GM21529 (cell line): ENCODE data around the gene TNPO2.
"Not testable (repeated sequence)": the region's sequence is repeated elsewhere in the genome, so short reads cannot be mapped to it uniquely, and the experiment has no call there.

Experiments used
- ATAC-seq: cut with Tn5 transposase; IDR thresholded peaks from one replicate; pipeline ENCODE4 v1.9.1; 2021; ENCODE audit not compliant: unreplicated experiment

The TNPO2 gene

GRCh38 chr19:12678039-12678438 lies 45.7 kb downstream of the TNPO2 start:
- ATAC-seq, result not testable (repeated sequence)

- ATAC-seq, result no peak
Observed at GRCh38 chr19:12676928-12677327, 46.8 kb downstream of the TNPO2 start.

GRCh38 chr19:12676384-12676792 lies 47.3 kb downstream of the TNPO2 start:
- no peak for ATAC-seq

GRCh38 chr19:12675940-12676339 lies 47.8 kb downstream of the TNPO2 start:
- no peak for ATAC-seq

GRCh38 chr19:12675399-12675798 lies 48.3 kb downstream of the TNPO2 start:
- ATAC-seq, result no peak

GRCh38 chr19:12672744-12673143 lies 51.0 kb downstream of the TNPO2 start:
- no peak for ATAC-seq

GRCh38 chr19:12670159-12670928 lies 53.4 kb downstream of the TNPO2 start:
- ATAC-seq, result no peak

- ATAC-seq, result peak; percentile 38
Observed at GRCh38 chr19:12669270-12670158, 54.2 kb downstream of the TNPO2 start.

- ATAC-seq, result no peak
Observed at GRCh38 chr19:12668932-12669269, 54.8 kb downstream of the TNPO2 start.

GRCh38 chr19:12668346-12668745 lies 55.4 kb downstream of the TNPO2 start:
- no peak for ATAC-seq

GRCh38 chr19:12667731-12668302 lies 55.9 kb downstream of the TNPO2 start:
- no peak for ATAC-seq

- peak; percentile 50 for ATAC-seq
Observed at GRCh38 chr19:12666265-12667048, 57.3 kb downstream of the TNPO2 start, which contains the start of the genes MAN2B1 and WDR83. MAN2B1 (minus strand) TSS chr19:12666742; CDS start chr19:12666701, 41 bp downstream. WDR83 (plus strand) TSS chr19:12666807; CDS start chr19:12669791, 2,984 bp downstream.

GRCh38 chr19:12665671-12666264 lies 58.0 kb downstream of the TNPO2 start:
- ATAC-seq, result no peak

GRCh38 chr19:12665281-12665573 lies 58.5 kb downstream of the TNPO2 start:
- no peak for ATAC-seq

GRCh38 chr19:12664406-12665280 lies 59.1 kb downstream of the TNPO2 start:
- no peak for ATAC-seq

- no peak for ATAC-seq
Observed at GRCh38 chr19:12660980-12661379, 62.8 kb downstream of the TNPO2 start.

- ATAC-seq, result no peak
Observed at GRCh38 chr19:12657966-12658365, 65.8 kb downstream of the TNPO2 start.

GRCh38 chr19:12656899-12657571 lies 66.7 kb downstream of the TNPO2 start:
- no peak for ATAC-seq

GRCh38 chr19:12655546-12655945 lies 68.2 kb downstream of the TNPO2 start:
- no peak for ATAC-seq
